ENCODE results near the gene TMEM109. TPM values are rescaled to one million over a fixed set of nuclear protein-coding genes. Genes with fewer than 3 reads are reported as not detected.

Gene TMEM109
- total and polyA plus RNA-seq, 2 of the 8 experiments (the other 6 are each of a cell fraction or from before 2014, with no cell fraction given), result 27.3 to 30.3 TPM

DNA sequence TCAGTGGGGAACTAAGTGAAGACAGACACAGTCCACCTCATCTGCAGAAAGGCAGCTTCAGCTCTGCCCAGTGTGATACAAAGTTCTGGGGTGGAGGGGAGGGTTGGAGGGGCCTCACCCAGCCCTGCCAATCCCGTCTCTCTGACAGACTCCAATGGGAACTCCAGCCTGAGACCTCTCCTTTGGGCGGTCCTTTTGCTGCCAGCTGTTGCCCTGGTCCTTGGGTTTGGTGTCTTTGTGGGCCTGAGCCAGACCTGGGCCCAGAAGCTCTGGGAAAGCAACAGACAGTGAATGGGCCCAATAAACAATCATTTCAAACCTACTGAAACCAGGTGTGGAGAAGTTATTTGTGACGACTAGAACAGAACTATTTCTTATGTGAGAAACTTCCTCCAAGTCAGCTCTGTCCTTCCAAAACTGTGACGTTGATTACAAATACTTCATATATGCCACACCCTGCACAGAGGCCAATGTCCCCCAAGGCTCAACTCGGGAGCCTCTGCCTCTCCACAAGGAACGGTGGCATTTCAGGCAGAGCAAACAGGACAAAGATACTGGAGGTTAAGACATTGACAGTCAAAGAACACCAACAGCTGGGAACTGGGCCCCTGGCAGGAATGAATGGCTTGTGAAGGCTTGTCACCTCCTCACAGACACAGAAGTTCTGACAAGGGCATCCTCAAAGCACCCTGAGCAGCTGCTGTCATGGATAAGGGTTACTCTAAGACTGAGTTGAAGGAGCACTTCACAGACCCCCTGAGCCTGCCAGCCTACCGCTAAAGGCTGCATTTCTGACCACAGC is 38.4 kb upstream of the TMEM109 start:
- Histone ChIP-seq H3K18ac (ENCODE audit: extremely low read depth, low read length) (no peak overlapping the region), H3K14ac (ENCODE audit: insufficient read length) (no peak overlapping the region), H4K91ac (replicated peaks; ENCODE audit: insufficient read length, low read length) (no peak overlapping the region), H3K23ac (ENCODE audit: insufficient read length) (no peak overlapping the region), H3K4me2 (ENCODE audit: insufficient read depth in 1 of 2, low read depth in 2 of 2, low read length in 2 of 2) (no peak overlapping the region), H2AK5ac (ENCODE audit: low read depth, low read length) (no peak overlapping the region), H3K9me3 (ENCODE audit: insufficient read depth in 2 of 2, low read depth in 1 of 2, low read length in 1 of 2) (no peaks in the 10 kb centered on the region), H3K9ac (replicated peaks in 1 of 4; ENCODE audit: extremely low read depth in 1 of 4, low read depth in 3 of 4, low read length in 3 of 4) (no peak overlapping the region), H3K4me1 (replicated peaks in 1 of 4; ENCODE audit: control insufficient read depth in 3 of 4, insufficient read depth in 4 of 4, low read length in 3 of 4) (peaks cover 0 to 4% (median 0%) of the 10 kb centered on the region in 4 experiments; a peak in 4 of 7 replicates), H3K4me3 (ENCODE audit: extremely low read depth in 1 of 4, insufficient read depth in 2 of 4, low read depth in 3 of 4, low read length in 4 of 4) (no peak overlapping the region), H2BK15ac (ENCODE audit: low read length) (no peak overlapping the region), H4K5ac (ENCODE audit: insufficient read length, low read depth, low read length) (no peak overlapping the region), H3K27ac (ENCODE audit: low read depth, low read length) (no peak overlapping the region), H4K20me1 (replicated peaks in 1 of 2; ENCODE audit: control insufficient read depth in 1 of 2, insufficient read depth in 2 of 2, low read length in 2 of 2) (no peaks in the 10 kb centered on the region), H3K36me3 (ENCODE audit: control insufficient read depth in 2 of 4, insufficient read depth in 4 of 4, low read length in 3 of 4) (peaks cover 0 to 5% (median 0%) of the 10 kb centered on the region in 4 experiments; a peak in 2 of 8 replicates), H2BK20ac (ENCODE audit: low read length) (no peak overlapping the region), H2BK120ac (replicated peaks; ENCODE audit: low read depth, low read length) (no peak overlapping the region), H3K4ac (replicated peaks; ENCODE audit: insufficient read length, low read depth, low read length) (no peak overlapping the region), H2BK12ac (ENCODE audit: low read depth, low read length) (no peak overlapping the region), H3K56ac (replicated peaks; ENCODE audit: insufficient read length, low read depth, low read length) (no peak overlapping the region), H3K27me3 (replicated peaks in 1 of 4; ENCODE audit: control insufficient read depth in 3 of 4, extremely low read depth in 1 of 4, insufficient read depth in 3 of 4, low read length in 3 of 4) (no peaks in the 10 kb centered on the region), H3K79me1 (ENCODE audit: low read depth, low read length) (no peaks in the 10 kb centered on the region), H3K23me2 (ENCODE audit: low read depth, low read length) (no peaks in the 10 kb centered on the region), H3K79me2 (ENCODE audit: control insufficient read depth in 1 of 2, insufficient read depth in 2 of 2, low read length in 2 of 2) (no peaks in the 10 kb centered on the region), H2BK5ac (ENCODE audit: low read depth, low read length) (no peak overlapping the region), H2AFZ (ENCODE audit: low read length) (no peak overlapping the region), H4K8ac (ENCODE audit: extremely low read depth, insufficient read depth, low read length) (no peak overlapping the region)
- no peak for DNase-seq (ENCODE audit: low read depth in 1 of 2, low spot score in 2 of 2)
- ChIA-PET POLR2A (ENCODE audit: partially characterized antibody) (interaction anchor here (0.8 to 1.9 kb wide), 5 partner anchors 12 to 37 kb away, joined by 3 to 6 read pairs (median 4); no protein-coding TSS in a partner anchor), CTCF (ENCODE audit: partially characterized antibody) (interaction anchor here (1.2 to 9.5 kb wide), 5 partner anchors 13 to 101 kb away, joined by 4 to 52 read pairs (median 13); no protein-coding TSS in a partner anchor)
- no peak for FAIRE-seq
- WGBS, 2 experiments (ENCODE audit: extremely low coverage in 1 of 2, insufficient coverage in 1 of 2, insufficient read length in 1 of 2, insufficient replicate concordance in 2 of 2, low coverage in 1 of 2, low lambda C conversion rate in 2 of 2, missing lambda C conversion rate in 1 of 2), result 84% methylated on average over 7 of the region's 7 CpGs; no CpG with 5 or more reads in 1 of the 2 experiments
- TF ChIP-seq ASH2L (IDR thresholded peaks at IDR 0.05; ENCODE audit: low read length) (no peak), RXRA (IDR thresholded peaks at IDR 0.05; ENCODE audit: insufficient read depth, low read depth, low read length) (no peak), YY1 (IDR thresholded peaks at IDR 0.05; ENCODE audit: low read depth, low read length) (no peak), POLR2A (IDR thresholded peaks at IDR 0.05; ENCODE audit: control extremely low read depth in 1 of 2, low read depth in 2 of 2, low read length in 2 of 2) (no peak), CREB1 (IDR thresholded peaks at IDR 0.05) (no peak), CTBP2 (IDR thresholded peaks at IDR 0.05; ENCODE audit: borderline replicate concordance, insufficient read depth, insufficient read length, low read length) (no peak), SIN3A (conservative IDR thresholded peaks at IDR 0.05 in 1 of 2, IDR thresholded peaks at IDR 0.05 in 1 of 2; ENCODE audit: low read depth in 1 of 2, low read length in 2 of 2) (no peak), POU5F1 (IDR thresholded peaks at IDR 0.05; ENCODE audit: low read depth, low read length) (no peak), ZNF274 (IDR thresholded peaks at IDR 0.05; ENCODE audit: borderline replicate concordance, extremely low read depth, low read length) (no peak), EZH2 (IDR thresholded peaks at IDR 0.05; ENCODE audit: low read depth, low read length, severe bottlenecking) (no peak), FOSL1 (IDR thresholded peaks at IDR 0.05; ENCODE audit: insufficient read depth, low read depth, low read length) (no peak)
- TF ChIP-seq, protein P1, sequence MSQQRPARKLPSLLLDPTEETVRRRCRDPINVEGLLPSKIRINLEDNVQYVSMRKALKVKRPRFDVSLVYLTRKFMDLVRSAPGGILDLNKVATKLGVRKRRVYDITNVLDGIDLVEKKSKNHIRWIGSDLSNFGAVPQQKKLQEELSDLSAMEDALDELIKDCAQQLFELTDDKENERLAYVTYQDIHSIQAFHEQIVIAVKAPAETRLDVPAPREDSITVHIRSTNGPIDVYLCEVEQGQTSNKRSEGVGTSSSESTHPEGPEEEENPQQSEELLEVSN (IDR thresholded peaks at IDR 0.05), result no peak
